CD4-positive, alpha-beta T cell treated with Interleukin-6 at 100 ng/mL for 8 hours (primary cell): ENCODE measurements around the gene DCD.
"Not testable (repeated sequence)": the region's sequence is repeated elsewhere in the genome, so short reads cannot be mapped to it uniquely, and the experiment has no call there.

ENCODE experiments used
- DNase-seq: peaks from one replicate; pipeline ENCODE4 v3.0.0-alpha.2; 2020; ENCODE audit warnings: mixed read lengths, low spot score

Gene DCD

GRCh38 chr12:54648265-54648664 lies at the start of gene DCD:
Gene DCD, minus strand, starts transcription at chr12:54648365. Its CDS starts 62 bp downstream, at chr12:54648303.
- DNase-seq, result no peak

DNA sequence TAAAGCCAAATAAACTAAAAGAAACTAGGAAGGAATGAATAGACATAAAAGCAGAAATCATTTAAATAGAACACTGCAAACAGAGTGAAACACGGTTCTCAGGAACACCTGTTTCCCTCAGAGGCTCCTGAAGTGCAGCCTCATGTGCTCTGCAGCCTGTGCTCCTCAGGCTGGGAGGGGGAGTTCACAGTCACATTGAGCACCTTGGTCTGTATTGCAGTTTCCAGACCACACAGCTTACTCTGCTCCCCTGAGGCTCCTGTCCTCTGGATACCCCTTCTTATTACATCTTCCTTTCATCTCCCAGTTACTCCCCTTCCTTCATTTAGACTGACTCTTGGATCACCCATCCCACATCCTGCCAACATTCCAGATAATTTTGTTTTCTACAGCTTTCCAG lies 49.7 kb upstream of the DCD start:
- DNase-seq, result no peak

- DNase-seq, result no peak
Observed at GRCh38 chr12:54692353-54692752, 44.2 kb upstream of the DCD start.

DNA sequence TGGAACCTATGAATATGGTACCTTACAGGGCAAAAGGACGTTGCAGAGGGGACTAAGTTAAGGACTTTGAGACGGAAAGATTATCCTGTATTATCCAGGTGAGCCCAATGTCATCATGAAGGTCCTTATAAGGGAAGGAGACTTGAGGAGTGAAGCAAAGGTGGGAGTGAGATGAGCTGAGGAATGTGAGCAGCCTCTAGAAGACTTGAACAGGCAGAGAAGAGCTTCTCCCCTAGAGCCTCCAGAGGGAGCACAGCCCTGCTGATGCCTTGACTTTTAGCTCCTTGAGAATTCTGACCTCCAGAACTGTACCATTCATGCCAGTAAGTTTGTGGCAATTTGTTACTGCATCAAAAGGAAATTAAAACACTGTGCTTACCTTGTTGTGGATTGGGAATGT lies 41.8 kb upstream of the DCD start:
- DNase-seq, result no peak

DNA sequence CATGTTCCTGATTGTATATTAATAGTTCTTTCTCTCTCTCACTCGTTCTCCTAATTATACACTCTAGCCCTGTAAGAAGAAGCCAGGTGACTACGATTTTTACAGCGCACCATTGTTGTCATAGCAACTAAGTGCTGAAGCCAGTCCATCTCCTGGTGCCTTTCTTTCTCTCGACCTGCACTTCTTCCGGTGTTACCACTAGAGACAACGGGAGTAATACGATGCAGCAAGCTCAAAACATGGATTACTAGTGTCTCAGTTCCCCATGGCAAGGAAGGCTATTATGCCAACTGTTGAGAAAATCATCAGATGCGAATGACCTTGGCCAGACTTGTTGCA lies 40.8 kb upstream of the DCD start:
- no peak for DNase-seq

GRCh38 chr12:54688309-54689033 lies 40.3 kb upstream of the DCD start:
- DNase-seq, result no peak

DNA sequence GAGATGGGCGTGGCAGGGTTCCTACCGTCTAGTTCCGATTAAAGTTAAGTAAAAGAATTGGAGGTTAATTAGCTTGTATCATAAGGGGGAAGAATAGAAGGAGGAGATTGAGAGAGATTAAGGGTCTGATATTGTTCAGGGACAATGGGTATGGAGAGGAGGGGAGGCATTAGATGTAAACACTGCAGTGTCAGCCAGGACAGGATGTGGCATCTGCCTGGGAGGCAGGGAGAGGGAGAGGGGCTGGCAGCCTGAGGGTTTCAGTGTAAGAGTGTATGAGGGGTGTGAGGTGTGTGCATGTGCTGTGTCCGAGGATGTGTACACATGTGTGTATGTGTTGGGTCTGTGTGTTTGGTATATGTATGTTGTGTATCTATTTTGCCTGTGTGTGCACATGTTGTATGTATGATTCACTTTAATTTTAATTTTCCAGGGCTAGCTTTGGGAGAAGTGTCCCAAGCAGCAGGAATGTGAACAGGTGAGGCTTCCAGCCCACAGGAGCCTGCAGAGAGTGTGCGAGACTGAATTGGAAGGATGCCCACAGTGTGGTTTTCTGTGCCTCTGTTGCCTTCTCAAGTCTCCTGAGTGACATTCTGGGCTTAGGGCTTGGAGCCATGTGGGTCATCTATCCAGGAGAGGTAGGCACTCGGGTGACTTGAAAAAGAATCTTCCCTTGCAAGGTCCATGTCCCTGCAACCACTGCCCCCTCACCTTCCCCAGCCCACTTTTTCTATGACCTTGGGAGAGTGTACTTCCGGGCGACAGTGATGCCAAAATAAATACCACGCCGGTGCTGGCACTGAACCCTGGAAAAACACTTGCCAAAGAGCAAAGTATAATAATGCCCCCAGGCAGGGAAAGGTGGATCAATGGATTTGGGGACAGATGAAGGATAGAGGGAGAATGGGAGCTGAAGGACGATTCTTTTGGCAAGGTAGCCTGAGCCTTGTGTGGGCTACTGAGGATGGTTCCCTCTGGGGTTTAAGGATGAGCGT lies 36.8 kb upstream of the DCD start:
- no peak for DNase-seq

GRCh38 chr12:54683398-54683797 lies 35.2 kb upstream of the DCD start:
- DNase-seq, result no peak

DNA sequence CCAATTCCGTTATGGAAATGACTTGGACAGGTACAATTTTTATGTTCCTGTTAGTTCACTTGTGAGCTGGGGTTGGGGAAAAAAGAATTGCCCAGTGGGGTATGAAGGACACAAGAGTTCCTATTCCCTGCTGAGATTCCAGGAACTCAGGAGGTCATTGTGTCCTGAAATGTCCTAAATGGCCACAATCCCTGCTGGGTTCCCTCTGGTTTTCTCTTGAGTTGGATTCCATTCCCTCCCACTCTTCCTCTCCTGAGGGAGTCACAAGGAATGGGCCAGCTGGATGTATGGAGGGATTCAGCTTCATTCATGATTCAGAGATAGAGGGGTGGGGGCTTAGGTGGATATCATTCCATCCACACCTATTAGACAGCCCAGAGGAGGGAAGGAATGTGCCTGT lies 34.5 kb upstream of the DCD start:
- no peak for DNase-seq

GRCh38 chr12:54680374-54680773 lies 32.2 kb upstream of the DCD start:
- DNase-seq, result no peak

- DNase-seq, result no peak
Observed at GRCh38 chr12:54678131-54678530, 30.0 kb upstream of the DCD start.

GRCh38 chr12:54667945-54668344 lies 19.8 kb upstream of the DCD start:
- DNase-seq, result no peak

DNA sequence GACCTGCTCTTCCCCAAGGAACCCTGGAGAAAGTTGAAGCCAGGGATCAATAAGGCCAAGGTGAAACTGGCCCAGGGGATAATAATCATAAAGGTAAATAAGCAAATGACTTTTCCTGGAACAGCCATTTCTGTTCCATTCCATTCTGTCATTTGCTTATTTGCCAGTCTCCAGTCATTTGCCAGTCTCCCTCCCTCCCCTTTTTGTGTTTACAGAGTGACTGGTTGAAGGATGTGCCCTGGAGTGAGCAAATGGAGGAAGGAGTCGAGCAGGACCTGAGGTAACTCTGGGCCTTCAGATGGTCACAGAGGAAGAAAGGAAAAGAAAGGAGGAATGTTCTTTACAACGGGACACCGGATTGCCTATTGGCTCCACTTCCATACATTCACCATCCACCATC lies 17.8 kb upstream of the DCD start:
- no peak for DNase-seq

DNA sequence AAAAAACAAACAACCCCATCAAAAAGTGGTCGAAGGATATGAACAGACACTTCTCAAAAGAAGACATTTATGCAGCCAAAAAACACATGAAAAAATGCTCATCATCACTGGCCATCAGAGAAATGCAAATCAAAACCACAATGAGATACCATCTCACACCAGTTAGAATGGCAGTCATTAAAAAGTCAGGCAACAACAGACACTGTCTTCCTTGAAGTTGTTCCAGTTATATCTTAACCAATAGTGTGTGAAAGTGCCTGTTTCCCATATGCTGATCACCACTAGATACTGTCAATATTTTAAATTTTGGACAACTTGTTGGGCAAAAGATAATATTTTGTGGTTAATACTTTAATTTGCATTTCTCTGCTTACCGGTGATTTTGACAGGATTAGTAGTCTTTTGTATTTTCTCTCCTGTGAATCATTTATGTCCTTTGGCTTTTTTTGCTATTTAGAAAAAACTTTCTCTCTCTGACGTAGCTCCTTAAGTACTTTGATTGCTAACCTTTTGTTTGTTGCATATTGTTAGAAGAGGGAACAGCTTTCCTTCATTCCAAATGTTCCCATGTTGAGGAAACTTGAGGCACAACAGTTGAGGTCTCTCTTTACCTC lies 17.0 kb upstream of the DCD start:
- not testable (repeated sequence) for DNase-seq

DNA sequence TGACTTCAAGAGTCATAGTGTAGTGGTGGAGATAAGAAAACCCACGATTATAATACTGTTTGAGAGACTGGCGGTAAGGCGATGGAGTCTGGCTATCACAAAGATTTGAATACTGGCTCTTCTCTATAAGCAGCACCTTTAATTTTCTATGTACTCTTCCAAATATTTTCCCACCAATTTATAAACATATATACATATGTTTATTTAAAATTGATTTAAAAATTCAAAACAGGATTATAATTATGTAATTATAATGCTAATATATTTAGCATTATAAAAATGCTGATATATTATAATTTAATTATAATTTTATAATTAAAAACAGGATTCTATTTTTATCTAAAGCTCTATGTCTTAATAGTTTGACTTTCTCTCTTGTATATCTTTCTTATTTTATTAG lies 15.4 kb upstream of the DCD start:
- no peak for DNase-seq

DNA sequence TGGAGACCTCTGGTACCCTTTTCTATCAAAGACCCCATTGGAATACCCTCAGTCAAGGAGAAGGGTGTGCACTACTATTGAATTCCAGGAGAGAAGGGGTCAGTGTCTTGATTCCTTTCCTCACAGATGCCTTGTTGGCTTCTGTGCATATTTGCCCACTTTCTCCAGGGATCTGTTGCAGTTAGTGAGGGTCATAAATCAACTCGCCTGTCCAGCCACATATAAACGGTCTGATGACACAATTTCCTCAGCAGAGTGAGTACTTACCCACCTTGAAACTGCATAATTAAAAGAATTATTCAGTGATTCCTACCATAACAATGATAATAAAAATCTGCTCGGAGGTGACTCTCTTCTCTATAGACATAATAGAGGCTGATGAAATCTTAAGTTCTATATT lies 13.9 kb upstream of the DCD start:
- DNase-seq, result no peak

GRCh38 chr12:54661048-54661447 lies 12.9 kb upstream of the DCD start:
- DNase-seq, result no peak

DNA sequence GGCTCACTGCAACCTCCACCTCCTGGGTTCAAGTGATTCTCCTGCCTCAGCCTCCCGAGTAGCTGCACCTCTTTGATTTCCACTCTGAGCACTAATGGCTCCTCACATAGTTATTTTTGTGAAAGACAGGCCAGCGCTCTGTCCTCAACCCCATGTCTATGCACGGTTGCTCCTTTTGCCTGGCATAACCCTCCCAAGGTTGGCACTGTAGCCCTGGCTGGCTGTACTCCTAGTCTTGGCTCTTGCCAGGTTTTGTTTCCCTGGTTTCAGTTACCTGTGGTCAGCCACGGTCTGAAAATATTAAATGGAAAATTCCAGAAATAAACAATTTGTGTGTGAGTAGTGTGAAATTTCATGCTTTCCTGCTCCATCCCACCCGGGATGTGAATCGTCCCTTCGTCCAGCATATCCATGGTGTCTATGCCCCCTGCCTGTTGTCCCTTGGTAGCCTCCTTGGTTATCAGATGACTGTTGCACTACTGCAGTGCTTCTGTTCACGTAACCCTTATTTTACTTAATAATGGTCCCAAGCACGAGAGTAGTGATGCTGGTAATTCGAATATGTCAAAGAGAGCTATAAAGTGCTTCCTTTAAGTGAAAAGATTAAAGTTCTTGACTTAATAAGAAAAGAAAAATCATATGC lies 12.3 kb upstream of the DCD start:
- DNase-seq, result no peak

DNA sequence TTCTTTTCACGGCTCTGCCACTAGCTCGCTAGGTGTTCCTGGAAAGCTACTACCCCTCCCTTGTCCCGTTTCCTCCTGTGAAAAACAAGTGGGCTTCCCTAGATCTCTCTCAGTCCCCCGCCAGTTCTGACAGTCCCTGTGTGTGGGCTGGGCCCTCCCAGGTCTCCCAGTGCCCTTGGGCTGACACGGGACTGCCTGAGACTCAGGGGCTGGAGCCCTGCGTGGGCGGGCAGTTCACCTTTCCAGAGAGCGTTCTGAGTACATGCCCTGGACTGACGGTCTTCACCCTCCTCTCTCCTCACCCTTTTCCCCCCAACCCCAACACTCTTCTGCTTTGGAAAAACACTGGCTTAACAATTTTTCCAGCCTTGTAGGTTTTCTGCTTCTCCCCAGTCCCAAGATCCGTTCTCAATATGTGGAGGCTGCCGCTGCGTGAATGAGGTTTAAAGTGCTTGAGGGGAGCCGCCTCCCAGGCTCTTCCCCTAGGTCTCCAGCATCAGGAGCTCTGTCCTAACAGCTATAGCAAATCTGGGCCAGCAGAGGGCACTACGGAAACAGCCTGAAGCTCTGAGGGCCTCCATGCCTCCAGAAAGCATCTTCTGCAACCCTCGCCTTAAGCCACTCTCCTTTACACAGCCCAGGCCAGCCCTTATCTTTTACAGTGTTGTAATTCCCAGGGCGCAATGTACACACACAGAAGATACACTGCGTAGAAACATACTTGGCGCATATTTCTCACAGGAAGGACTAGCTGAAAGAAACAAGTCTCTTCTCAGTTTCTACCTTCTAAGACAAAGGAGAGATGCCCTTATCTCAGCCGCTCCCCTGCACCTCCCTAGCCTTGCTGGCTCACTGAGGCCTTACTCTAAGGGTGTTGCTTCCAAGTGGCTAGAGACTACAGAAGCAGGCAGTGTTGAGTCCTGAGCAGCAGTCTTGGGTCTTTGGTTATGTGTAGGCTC lies 10.4 kb upstream of the DCD start:
- DNase-seq, result peak; percentile 11

DNA sequence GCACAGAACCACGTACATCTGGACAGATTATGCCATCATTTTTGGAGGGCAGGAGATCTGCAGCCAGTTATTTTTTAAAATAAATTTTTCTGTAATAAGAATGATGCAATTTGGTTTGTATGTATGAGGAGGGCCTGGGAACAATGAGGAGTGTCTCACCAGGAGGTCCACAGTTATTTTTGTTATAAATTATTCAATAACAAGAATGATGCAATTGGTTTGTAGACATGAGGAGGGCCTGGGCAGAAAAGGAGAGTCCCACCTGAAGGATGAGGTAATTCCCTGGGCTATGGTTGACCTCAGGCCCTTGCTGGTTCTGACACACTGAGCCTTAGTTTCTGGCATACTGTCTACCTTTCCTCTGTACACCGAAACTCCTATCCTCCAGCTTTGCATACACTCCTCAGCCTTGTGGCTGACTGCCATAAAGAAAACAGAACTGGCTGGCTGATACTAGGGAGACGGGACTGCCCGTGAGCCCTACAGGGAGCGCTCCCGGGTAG lies 9.0 kb upstream of the DCD start:
- DNase-seq, result no peak

DNA sequence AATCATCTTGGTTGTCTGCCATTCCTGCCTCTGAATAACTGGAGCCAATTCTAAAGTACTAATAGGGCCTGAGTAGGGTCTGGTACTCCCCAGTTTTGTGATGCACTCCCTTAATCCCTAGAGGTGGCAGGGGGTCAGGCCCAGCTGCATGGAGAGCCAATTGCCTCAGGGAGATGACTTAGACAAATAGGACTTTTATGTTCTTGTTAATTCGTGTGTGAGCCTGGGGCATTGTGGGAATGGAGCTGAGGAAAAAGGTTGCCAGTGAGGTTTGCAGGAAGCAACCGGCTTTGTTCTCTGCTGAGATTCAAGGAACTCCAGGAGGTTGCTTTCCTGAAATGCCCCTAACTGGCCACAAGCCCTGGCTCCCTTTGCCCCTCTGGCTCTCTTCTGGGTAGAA lies 6.8 kb upstream of the DCD start:
- DNase-seq, result no peak
